H1 (cell line): ENCODE results near the gene SEC31A. TPM values are rescaled to one million over a fixed set of nuclear protein-coding genes. Genes with fewer than 3 reads are reported as not detected.

Experiments
- EP300 ChIP-seq, 2 experiments: IDR thresholded peaks; 1 replicate in 1 of 2; 2 replicates in 1 of 2; pipeline ENCODE4 v1.6.1; 2011 to 2012; ENCODE audit warnings: low read depth in 2 of 2, low read length in 2 of 2, mild to moderate bottlenecking in 2 of 2, borderline replicate concordance in 1 of 2, inconsistent platforms in 1 of 2, moderate library complexity in 1 of 2
- SP1 ChIP-seq: IDR thresholded peaks from 2 replicates; pipeline ENCODE4 v1.6.1; 2011; ENCODE audit warnings: low read depth, low read length
- TCF12 ChIP-seq: IDR thresholded peaks from 2 replicates; pipeline ENCODE4 v1.6.1; 2011; ENCODE audit warnings: low read depth, mild to moderate bottlenecking, low read length
- polyA plus RNA-seq, 7 experiments: library from polyadenylated mRNA; depleted of rRNA in 3 of 7; stranded (reverse) in 5 of 7; unstranded in 2 of 7; fragments of >200 nt in 5 of 7; fragments of 200-250 nt in 2 of 7; gene quantifications; 1 replicate in 5 of 7; 2 replicates in 1 of 7; 4 replicates in 1 of 7; pipeline versions ENCODE4 v1.2.1 to v1.2.3, GENCODE V29; 2011 to 2013; ENCODE audit warnings: missing spikeins in 2 of 7, mixed read lengths in 2 of 7
- total RNA-seq: library from RNA; stranded (reverse); fragmentation: NEBNext Ultra II Directional; extraction: Animal tissue kit (Norgen Biotek cat#: 25700); gene quantifications from 2 replicates; pipeline ENCODE4 v1.2.1, GENCODE V29; 2021
- TF ChIP-seq, protein P1 (sequence below): fragments of 300-600 bp; sonication (generic); IDR thresholded peaks from 2 replicates; pipeline ENCODE4 v1.7.1; 2012; ENCODE audit warnings: low read length, moderate library complexity, mild to moderate bottlenecking, inconsistent platforms; ENCODE audit not compliant: insufficient replicate concordance

SEC31A gene
- total and polyA plus RNA-seq, 2 of the 8 experiments (the other 6 are each of a cell fraction or from before 2014, with no cell fraction given) = 112 to 125 TPM

GRCh38 chr4:82811838-82812341, 79.1 kb downstream of the SEC31A start (continued):
- TF ChIP-seq, protein P1, sequence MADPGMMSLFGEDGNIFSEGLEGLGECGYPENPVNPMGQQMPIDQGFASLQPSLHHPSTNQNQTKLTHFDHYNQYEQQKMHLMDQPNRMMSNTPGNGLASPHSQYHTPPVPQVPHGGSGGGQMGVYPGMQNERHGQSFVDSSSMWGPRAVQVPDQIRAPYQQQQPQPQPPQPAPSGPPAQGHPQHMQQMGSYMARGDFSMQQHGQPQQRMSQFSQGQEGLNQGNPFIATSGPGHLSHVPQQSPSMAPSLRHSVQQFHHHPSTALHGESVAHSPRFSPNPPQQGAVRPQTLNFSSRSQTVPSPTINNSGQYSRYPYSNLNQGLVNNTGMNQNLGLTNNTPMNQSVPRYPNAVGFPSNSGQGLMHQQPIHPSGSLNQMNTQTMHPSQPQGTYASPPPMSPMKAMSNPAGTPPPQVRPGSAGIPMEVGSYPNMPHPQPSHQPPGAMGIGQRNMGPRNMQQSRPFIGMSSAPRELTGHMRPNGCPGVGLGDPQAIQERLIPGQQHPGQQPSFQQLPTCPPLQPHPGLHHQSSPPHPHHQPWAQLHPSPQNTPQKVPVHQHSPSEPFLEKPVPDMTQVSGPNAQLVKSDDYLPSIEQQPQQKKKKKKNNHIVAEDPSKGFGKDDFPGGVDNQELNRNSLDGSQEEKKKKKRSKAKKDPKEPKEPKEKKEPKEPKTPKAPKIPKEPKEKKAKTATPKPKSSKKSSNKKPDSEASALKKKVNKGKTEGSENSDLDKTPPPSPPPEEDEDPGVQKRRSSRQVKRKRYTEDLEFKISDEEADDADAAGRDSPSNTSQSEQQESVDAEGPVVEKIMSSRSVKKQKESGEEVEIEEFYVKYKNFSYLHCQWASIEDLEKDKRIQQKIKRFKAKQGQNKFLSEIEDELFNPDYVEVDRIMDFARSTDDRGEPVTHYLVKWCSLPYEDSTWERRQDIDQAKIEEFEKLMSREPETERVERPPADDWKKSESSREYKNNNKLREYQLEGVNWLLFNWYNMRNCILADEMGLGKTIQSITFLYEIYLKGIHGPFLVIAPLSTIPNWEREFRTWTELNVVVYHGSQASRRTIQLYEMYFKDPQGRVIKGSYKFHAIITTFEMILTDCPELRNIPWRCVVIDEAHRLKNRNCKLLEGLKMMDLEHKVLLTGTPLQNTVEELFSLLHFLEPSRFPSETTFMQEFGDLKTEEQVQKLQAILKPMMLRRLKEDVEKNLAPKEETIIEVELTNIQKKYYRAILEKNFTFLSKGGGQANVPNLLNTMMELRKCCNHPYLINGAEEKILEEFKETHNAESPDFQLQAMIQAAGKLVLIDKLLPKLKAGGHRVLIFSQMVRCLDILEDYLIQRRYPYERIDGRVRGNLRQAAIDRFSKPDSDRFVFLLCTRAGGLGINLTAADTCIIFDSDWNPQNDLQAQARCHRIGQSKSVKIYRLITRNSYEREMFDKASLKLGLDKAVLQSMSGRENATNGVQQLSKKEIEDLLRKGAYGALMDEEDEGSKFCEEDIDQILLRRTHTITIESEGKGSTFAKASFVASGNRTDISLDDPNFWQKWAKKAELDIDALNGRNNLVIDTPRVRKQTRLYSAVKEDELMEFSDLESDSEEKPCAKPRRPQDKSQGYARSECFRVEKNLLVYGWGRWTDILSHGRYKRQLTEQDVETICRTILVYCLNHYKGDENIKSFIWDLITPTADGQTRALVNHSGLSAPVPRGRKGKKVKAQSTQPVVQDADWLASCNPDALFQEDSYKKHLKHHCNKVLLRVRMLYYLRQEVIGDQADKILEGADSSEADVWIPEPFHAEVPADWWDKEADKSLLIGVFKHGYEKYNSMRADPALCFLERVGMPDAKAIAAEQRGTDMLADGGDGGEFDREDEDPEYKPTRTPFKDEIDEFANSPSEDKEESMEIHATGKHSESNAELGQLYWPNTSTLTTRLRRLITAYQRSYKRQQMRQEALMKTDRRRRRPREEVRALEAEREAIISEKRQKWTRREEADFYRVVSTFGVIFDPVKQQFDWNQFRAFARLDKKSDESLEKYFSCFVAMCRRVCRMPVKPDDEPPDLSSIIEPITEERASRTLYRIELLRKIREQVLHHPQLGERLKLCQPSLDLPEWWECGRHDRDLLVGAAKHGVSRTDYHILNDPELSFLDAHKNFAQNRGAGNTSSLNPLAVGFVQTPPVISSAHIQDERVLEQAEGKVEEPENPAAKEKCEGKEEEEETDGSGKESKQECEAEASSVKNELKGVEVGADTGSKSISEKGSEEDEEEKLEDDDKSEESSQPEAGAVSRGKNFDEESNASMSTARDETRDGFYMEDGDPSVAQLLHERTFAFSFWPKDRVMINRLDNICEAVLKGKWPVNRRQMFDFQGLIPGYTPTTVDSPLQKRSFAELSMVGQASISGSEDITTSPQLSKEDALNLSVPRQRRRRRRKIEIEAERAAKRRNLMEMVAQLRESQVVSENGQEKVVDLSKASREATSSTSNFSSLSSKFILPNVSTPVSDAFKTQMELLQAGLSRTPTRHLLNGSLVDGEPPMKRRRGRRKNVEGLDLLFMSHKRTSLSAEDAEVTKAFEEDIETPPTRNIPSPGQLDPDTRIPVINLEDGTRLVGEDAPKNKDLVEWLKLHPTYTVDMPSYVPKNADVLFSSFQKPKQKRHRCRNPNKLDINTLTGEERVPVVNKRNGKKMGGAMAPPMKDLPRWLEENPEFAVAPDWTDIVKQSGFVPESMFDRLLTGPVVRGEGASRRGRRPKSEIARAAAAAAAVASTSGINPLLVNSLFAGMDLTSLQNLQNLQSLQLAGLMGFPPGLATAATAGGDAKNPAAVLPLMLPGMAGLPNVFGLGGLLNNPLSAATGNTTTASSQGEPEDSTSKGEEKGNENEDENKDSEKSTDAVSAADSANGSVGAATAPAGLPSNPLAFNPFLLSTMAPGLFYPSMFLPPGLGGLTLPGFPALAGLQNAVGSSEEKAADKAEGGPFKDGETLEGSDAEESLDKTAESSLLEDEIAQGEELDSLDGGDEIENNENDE = peak; percentile 71
- TF ChIP-seq SP1 (peak; percentile 59; the same call in 1 of the 2 replicates), TCF12 (0 out of 2 replicates have a peak, but pooled peaks have one; percentile 28), EP300 (IDR thresholded peaks at IDR 0.05; ENCODE audit: borderline replicate concordance in 1 of 2, low read depth in 2 of 2, low read length in 2 of 2) (peak in 1 of 2 experiments; percentile 54; a peak in 1 of 3 replicates)
